Suprapubic skin (tissue), 4 donors: ENCODE data around the gene FRA10AC1.

Experiments
- CTCF ChIP-seq, 2 donors: fragments of 200-600 bp in 1 of 2; fragments of 450-650 bp in 1 of 2; sonication (generic) in 1 of 2; IDR thresholded peaks; one replicate each; pipeline ENCODE4 v1.5.1; 2016 to 2019; ENCODE audit warnings: antibody characterized with exemption in 2 of 2, mild to moderate bottlenecking in 1 of 2, moderate library complexity in 1 of 2
- EP300 ChIP-seq: sonication (generic); formaldehyde crosslinking; IDR thresholded peaks from one replicate; pipeline ENCODE4 v1.6.1; 2017; ENCODE audit warnings: antibody characterized with exemption
- POLR2A ChIP-seq, 2 donors: fragments of 450-650 bp; IDR thresholded peaks; one replicate each; pipeline ENCODE4 v1.6.1; 2017; ENCODE audit warnings: antibody characterized with exemption in 2 of 2, mild to moderate bottlenecking in 2 of 2, moderate library complexity in 2 of 2
- POLR2AphosphoS5 ChIP-seq, 3 donors: sonication (generic); formaldehyde crosslinking; IDR thresholded peaks; one replicate each; pipeline ENCODE4 v1.6.1; 2017; ENCODE audit warnings: antibody characterized with exemption in 3 of 3

- TF ChIP-seq CTCF (IDR thresholded peaks at IDR 0.05) (no peak), POLR2A (IDR thresholded peaks at IDR 0.05) (no peak), POLR2AphosphoS5 (IDR thresholded peaks at IDR 0.05) (no peak), EP300 (no peak)
These were observed 62.6 kb downstream of the FRA10AC1 start for GRCh38 chr10:93639791-93640190.
